GM21381 (cell line): ENCODE results near the gene TOP2A.
"Not testable (repeated sequence)": the region's sequence is repeated elsewhere in the genome, so short reads cannot be mapped to it uniquely, and the experiment has no call there.

ENCODE experiments used
- ATAC-seq: cut with Tn5 transposase; IDR thresholded peaks from one replicate; pipeline ENCODE4 v1.9.1; 2021; ENCODE audit warnings: mild to moderate bottlenecking, moderate library complexity; ENCODE audit not compliant: unreplicated experiment

Gene TOP2A

GRCh38 chr17:40382251-40382650 is 35.4 kb downstream of the TOP2A start:
- ATAC-seq: no peak

DNA sequence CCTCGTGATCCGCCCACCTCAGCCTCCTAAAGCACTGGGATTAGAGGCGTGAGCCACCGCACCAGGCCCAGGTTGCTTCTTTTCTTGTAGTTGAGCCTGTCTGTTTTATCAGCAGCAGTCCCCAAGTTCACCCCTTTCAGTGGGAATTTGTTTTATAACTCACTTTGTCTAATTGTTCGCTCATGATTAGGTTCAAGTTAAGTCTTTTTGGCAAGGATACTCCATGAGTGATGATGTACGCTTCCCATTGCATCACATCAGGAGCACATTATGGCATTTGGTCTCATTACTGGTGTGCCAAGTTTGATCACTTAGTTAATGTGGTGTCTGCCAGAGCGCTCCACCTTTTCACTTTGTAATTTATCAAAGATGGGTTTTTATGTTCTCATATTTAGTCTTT is 38.7 kb downstream of the TOP2A start:
- ATAC-seq: no peak

DNA sequence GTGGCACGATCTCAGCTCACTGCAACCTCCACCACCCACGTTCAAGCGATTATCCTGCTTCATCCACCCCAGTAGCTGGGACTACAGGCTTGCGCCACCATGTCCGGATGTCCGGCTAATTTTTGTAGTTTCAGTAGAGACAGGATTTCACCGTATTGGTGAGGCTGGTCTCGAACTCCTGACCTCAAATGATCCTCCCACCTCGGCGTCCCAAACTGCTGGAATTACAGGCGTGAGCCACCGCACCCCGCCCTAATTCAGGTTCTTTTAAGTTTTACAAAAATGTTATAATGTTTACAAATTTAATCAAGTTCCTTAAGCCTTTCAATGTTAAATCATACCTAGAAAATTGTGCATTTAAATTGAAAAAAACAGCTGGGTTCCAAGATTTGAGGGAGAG is 39.9 kb downstream of the TOP2A start:
- no peak for ATAC-seq

- ATAC-seq: not testable (repeated sequence)
These were observed 41.2 kb downstream of the TOP2A start for GRCh38 chr17:40376541-40376940.

DNA sequence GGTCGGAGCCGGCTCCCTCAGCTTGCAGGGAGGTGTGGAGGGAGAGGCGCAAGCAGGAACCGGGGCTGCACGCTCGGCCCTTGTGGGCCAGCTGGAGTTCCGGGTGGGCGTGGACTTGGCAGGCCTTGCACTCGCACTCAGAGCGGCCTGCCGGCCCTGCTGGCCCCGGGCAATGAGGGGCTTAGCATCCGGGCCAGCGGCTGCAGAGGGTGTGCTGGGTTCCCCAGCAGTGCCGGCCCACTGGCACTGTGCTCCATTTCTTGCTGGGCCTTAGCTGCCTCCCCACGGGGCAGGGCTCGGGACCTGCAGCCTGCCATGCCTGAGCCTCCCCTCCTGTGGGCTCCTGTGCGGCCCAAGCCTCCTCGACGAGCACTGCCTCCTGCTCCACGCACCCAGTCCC is 41.9 kb downstream of the TOP2A start:
- ATAC-seq: not testable (repeated sequence)

DNA sequence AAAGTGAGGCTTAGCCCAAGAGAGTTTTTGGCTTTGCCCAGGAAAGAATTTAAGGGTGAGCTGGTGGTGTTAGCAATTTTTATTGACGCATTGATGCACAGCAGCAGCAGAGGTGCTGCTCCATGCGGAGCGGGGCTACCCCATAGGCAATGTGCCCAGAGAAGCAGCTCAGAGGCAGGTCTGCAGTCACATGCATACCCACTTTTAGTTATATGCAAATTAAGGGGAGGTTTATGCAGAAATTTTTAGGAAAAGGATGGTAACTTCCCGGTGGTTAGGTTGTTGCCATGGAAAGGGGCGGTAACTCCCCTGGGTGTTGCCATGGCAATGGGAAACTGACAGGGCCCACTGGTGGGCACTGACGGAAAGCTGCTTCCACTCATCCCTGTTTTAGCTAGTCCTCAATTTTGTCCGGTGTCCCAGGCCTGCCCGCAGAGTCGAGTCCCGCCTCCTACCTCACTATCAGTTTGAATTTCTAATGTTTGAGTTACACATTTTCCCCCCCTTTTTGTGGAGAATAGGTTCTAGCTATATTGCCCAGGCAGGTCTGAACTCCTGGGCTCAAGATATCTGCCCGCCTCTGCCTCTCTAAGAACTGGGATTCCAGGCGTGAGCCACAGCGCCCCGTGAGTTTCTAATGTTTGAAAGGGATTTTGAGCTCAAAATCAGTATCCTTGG is 42.7 kb downstream of the TOP2A start:
- no peak for ATAC-seq

- no peak for ATAC-seq
These were observed 43.7 kb downstream of the TOP2A start for GRCh38 chr17:40373999-40374398.

DNA sequence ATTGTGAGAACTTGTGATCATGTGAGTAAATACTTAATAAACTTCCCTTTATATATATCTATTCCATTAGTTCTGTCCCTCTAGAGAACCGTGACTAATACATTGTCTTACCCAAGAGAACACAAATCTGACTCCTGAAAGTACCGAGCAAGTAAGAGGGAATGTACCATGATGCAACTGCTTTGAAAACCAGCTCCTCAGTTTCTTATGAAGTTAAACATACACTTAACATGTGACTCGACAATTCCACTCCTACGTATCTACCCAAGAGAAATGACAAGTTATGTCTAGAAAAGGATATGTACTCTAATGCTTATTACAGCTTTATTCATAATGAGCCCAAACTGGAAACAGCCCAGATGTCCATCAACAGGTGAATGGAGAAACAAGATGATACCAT is 44.4 kb downstream of the TOP2A start:
- ATAC-seq: no peak

GRCh38 chr17:40372644-40373043 is 45.1 kb downstream of the TOP2A start:
- not testable (repeated sequence) for ATAC-seq

DNA sequence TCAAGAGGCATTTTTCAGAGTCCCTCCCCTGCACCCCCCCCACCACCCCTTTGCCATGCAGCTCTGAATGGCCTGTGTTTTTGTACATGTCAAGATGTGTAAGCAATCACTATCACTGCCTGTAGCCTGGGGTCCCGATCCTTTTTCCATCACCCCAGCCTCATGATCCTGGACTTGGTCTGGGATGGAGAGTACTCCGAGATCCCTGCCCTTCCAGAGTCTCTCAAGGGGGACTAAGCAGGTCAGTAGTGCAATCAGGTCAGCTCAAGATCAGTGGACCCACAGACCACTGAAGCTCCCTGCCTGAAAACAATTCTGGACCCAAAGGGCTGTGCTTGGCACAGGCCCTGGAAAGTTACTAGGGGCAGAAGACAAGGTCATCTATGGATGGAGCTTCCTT is 45.7 kb downstream of the TOP2A start:
- no peak for ATAC-seq

DNA sequence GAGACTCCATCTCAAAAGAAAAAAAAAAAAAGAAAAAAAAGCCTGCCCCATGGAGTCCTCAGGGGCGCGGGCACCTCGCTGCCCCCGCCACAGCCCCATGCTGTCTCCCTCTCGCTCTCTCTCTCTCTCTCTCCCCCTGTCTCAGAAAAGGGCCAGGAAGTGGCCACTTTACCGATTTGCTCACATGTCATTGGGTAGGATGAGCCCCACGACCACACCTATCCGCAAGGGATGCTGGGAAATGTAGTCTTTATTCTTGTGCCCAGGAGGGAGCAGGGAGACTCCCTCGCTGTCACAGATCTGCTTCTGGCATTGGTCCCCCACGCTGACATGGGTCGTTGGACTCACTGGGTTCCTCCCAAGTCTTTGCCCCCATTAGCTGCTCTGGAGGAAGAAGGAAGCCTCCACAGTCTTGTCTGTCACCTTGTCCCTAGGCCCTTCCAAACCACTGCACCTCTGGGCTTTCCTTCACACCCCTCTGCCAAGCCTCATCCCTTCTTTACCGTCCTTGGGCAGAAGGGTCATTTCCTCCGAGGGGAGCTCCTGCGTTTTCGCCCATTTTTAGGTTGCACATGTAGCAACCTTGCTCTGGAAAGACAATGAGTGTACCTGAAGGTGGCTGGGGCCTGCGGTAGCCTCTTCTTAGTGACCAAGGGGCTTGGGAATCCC is 46.3 kb downstream of the TOP2A start:
- no peak for ATAC-seq

DNA sequence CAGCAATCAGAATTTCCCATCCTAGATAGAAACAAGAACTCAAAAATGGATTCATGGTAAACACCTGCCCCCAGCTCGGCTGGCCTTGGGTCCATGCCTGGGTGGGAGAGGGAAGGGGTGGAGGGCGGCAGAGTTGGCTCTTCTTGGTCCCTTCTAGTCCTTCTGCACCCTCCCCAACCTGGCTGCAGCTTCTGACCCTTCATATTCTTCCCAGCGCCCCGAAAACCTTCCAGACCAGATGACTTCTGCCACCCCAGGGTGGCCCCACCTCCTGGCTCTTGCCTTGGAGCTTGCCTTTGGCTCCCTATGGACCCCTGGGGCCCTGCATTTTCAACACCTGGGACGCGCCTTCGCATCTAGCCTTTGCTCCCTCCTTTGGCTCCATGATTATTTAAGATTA is 47.8 kb downstream of the TOP2A start:
- ATAC-seq: no peak

- not testable (repeated sequence) for ATAC-seq
These were observed 50.0 kb downstream of the TOP2A start for GRCh38 chr17:40367728-40368127.

DNA sequence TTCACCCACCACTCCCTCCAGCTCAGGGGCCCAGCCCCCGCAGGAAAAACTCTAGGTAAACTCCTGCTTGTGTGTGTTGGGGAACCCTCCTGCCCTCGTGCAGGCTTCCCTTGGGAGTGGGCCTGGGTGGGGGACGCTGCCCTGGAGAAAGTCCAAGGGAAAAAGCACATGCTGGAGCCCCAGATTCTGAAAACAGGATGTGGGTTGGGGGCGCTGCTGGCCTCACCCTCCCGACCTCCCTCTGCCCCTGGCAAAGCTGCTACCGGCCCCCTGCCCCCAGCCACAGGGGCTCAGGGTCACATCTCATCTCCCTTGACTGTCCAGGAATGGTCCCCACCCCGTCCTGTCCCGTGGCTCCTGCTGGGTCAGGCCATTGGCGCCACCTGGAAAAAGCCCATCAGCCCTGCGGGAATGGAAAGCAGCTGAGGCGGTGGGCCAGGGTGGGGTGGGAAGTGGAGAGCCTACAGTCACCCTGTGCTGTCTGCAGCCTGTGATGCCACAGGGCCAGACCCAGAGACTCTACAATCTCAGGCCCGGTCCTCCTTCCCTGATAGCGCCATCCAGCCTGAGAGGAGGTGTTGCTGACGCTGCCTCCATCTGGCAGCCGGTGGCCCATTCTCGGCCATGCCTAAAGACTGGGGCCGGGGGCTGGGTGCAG is 50.7 kb downstream of the TOP2A start:
- no peak for ATAC-seq

- no peak for ATAC-seq
These were observed 51.4 kb downstream of the TOP2A start for GRCh38 chr17:40366076-40366860.

- no peak for ATAC-seq
These were observed 52.8 kb downstream of the TOP2A start for GRCh38 chr17:40364906-40365305.

- no peak for ATAC-seq
These were observed 53.4 kb downstream of the TOP2A start, which contains the start of gene GJD3 for GRCh38 chr17:40364121-40364861. TSS of gene GJD3 (minus strand) at chr17:40364737. CDS start at chr17:40363815, 922 bp downstream.

DNA sequence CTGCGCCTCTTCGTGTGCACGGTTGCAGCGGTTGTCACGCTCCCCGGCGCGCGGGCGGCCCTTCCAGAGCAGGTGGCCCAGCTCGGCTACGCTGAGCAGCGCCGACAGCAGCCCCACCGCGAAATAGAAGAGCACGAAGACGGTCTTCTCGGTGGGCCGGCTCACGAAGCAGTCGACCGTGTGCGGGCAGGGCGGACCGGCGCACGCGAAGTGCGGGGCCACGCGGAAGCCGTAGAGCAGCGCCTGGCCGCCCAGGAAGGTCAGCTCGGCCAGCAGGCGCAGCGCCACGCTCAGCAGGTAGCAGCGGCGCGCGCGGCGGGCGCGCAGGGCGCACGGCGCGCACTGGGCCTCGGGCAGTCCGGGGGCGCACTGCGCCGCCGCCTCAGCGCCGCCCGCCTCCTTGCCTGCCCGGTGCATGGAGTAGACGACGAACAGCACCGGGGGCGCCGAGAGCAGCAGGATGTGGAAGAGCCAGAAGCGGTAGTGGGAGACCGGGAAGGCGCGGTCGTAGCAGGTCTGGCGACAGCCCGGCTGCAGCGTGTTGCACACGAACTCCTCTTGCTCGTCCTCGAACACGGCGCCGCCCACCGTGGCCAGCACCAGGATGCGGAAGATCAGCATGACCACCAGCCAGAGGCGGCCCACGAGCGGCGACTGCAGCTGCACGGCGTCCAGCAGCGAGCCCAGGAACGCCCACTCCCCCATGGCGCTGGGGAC is 54.4 kb downstream of the TOP2A start:
- peak; percentile 17 for ATAC-seq

DNA sequence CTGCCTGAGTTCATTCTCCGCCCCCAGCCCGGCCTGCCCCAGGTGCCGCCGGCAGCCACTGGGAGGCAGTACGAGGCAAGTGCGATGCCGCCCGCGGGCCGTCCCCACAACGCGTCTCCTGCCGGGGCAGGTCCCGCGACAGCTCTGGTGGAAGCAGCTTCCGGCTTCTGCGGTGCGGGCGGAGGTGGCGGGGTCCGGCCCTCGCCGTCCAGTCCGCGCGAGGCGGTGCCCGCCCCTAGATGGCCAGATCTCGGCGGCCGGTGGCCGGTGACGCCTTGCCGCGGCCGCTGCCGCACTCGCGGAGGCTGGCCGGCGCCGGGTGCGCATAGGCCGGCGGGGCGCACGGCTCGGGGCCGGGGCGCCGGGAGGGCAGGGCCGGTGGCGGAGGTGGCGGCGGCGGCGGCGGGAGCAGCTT is 55.0 kb downstream of the TOP2A start:
- ATAC-seq: peak; percentile 68
